Measurements from ENCODE around the gene VAV3.
"Not testable (repeated sequence)": the region's sequence is repeated elsewhere in the genome, so short reads cannot be mapped to it uniquely, and the experiment has no call there.

The VAV3 gene

GRCh38 chr1:107965110-107965991 lies at the start of gene VAV3:
VAV3 (minus strand) TSS chr1:107965180; CDS start chr1:107964869, 311 bp downstream.
- DNase-seq (ENCODE audit: low spot score) = no peak

GRCh38 chr1:108012553-108012952 lies 47.6 kb upstream of the VAV3 start:
- no peak for DNase-seq (ENCODE audit: low spot score)

DNA sequence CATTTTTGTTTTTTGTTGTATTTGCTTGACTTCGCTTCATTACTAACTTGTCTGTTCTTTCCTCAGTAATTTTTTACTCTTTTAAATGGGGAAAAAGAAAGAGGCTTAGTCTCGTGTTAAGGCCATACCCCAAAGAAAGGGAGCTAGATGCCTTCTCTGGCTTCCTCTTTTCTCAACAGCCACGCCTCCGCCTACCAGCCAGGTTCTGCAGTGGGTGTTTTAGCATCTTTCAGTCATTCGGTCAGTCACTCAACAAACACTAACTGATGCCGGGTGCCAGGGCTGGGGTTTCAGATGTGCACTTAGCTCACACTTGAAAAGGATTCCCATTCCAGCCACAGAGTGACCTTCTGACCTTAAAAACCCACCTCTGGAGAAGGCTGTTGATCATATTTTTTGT lies 46.3 kb upstream of the VAV3 start:
- no peak for DNase-seq (ENCODE audit: low spot score)

DNA sequence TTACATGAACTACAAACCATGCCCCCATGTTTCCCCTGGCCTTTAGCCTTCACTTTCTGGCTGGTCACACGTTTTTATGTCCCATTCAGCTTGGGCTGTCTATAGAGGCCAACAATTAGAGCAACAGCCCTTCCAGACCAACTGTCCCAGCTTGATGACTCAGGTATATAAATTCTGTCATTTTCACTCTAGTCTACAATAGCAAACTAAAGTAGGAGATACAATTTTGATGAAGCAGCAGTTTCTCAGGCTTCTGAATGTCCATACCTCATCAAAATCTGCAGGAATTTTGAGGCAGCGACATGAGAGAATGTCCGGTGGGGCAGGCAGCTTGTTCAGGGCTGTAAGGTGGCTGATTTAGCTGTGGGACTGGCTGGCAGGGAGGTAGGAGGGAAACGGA lies 45.6 kb upstream of the VAV3 start:
- DNase-seq (ENCODE audit: low spot score) = no peak

DNA sequence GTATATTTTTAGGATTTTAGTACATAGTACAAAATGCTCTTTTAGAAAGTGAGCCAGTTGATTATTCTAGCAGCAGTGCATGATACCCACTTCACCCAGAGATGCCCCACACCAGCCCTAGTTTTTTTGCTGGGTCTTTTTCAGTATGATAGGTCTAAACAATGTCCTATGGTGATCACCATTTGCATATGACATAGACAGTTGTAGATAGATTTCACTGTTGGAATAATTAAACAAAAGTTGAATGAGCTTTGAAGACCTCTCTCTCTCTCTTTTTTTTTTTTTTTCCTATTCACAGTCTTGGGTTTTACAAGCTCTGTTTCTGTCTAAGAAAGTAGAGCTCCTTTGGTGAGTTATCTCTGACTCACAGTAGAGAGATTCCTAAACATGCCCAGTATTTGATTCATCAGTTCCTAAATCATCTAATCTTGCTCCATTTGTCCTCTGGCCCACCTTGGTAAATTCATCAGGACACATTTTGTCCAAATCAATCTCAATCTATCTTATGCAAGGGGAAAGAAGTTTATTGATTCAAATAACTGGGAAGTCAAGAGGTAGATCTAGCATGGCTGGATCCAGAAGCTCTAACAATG lies 44.7 kb upstream of the VAV3 start:
- peak; percentile 40 for DNase-seq (ENCODE audit: low spot score)

DNA sequence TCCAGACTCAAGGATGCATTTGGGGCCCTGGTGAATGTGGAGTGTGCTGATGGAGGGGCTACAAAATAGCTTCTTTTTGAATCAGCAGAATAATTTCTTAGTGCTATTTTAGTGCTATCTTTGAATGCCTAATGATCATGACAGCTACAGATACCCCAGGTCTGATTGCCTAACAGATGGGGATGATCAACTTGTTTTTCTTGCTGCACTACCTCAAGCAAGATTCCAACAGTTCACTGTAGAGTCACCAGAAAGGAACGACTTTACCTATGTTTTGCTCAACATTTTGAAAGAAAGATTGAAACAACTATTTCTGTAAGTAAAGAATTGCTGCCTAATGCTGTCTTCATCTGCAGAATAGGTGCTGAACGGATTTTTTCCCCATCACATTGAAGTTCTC lies 42.6 kb upstream of the VAV3 start:
- DNase-seq (ENCODE audit: low spot score) = no peak

DNA sequence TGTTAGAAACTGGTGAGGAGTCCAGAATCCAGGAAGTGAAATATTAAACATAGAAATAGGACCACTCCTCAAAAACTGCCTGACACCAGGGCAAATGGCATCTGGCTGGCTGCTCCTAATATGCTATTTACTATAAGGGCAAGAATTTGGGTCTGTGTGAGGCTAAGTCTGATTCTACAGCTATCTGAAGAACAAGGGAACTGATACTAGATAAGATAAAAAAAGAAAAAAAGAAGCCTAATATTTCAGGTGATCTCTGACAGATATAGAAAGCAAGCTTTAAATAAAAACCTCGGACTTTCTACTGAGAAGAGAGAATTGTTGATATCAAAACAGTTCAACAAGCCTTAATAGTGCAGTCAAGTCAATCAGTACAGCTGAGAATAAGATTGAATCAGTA lies 42.1 kb upstream of the VAV3 start:
- DNase-seq (ENCODE audit: low spot score) = no peak

- DNase-seq (ENCODE audit: low spot score) = not testable (repeated sequence)
Observed at GRCh38 chr1:108004919-108005318, 39.9 kb upstream of the VAV3 start.

DNA sequence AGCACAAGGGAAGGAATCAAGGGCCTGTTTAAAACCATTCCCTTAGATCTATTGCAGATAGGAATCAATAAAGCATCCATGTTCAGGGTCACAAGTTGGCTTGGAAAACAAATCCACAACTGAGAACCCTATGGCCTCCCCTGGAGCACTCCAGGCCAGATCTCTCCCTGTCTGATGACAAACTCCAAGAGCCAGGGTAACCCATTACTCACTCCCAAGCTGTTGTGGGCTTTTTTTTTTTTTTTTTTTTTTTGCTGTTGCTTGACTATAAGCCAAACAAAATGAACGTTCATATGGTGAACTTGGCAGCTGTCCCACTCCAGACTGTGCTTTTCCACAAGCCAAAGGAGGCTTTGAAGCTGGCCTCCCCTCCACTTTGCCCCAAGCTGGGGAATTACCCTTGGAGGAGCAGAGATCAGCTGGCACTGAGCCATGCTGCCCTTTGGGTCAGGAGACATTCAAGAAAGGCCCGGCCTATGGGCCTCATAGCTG lies 35.7 kb upstream of the VAV3 start:
- no peak for DNase-seq (ENCODE audit: low spot score)

DNA sequence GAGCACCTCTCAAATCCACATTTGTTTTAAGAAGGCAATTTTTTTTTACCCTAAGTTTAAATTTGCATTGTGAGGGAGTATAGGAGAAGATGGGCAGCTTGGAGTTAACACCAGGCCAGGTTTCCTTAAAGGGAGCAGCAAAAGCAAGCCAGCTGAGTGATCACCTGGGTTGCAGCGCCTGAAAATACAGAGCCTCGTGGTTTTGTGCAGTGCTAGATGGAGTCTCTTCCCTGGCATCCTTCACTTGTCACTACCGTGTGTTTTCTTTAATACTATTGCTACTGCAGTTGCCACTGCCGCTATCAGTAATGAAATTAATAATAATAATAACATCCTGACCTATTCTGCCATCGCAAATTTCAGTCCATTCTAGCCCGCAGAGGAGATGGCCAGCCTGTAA lies 35.2 kb upstream of the VAV3 start:
- no peak for DNase-seq (ENCODE audit: low spot score)

- DNase-seq (ENCODE audit: low spot score) = no peak
Observed at GRCh38 chr1:107997866-107998265, 32.9 kb upstream of the VAV3 start.

DNA sequence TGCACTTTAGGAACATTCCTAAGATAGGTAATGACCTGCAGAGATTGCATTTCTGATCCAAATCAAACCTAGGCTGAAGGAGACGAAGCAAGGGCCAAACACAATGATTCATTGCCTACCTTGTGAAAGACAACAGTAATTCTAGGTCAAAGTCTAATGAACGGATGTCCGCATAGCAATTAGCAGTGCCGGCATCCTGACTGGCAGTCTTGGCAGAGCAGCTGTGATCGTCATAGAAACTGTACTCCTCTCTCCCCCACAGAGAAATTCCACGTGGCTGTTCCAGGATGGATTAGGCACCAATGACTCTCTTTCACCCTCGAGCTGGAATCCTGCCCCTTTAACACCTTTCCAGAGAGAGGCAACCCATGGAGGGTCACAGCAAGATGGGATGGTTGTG lies 28.9 kb upstream of the VAV3 start:
- DNase-seq (ENCODE audit: low spot score) = no peak

GRCh38 chr1:107992347-107992746 lies 27.4 kb upstream of the VAV3 start:
- no peak for DNase-seq (ENCODE audit: low spot score)

DNA sequence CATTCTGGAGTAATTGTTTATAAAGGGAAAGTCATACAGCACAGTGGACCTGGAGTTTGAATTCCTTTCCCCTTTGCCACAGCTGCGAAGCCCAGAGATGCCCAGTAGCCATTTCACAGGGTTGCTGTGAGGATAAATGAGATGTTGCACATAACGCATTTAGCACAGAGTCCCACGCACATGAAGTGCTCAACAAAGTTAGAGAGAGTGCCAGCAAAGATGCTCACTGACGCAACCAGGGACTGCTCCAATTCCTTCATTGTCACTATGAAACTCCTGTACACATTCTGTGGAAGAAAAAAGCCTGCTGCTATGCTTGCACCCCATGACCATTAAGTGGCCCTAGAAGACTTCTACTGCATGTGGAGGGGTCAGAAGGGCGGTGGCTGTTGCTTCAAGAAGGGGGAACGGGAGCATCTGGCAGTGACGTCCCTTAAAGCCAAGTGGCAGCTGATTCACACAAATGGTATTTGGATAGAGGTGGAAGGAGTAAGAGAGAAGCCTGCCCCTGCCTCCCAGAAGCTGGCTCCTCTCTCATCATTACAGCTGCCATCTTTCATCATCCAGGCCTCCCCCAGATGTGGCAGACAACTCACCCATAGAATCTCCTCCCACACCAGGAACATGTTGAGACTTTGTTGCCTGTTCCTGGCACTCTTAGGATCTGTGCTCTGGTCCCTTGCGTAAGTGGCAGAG lies 26.5 kb upstream of the VAV3 start:
- DNase-seq (ENCODE audit: low spot score) = no peak

DNA sequence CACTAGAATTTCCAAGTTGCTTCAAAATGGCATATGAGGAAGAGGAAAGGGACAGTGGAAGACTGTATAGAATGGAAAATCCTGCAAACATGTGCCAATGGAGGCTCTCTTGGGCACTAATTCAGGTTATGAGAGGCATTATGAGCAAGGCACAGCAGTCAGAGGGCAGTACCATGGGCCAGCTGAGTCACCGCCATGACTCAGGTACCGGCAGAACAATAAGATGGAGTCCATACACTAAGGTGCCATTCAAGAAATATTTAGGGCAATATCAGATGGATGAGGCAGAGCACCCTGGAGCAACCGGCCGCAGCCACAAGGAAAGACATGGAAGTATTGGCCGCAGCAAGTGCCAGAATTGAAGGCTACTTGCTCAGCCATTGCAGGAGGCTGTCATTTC lies 25.6 kb upstream of the VAV3 start:
- peak; percentile 28 for DNase-seq (ENCODE audit: low spot score)

GRCh38 chr1:107981277-107981676 lies 16.3 kb upstream of the VAV3 start:
- DNase-seq (ENCODE audit: low spot score) = no peak

- no peak for DNase-seq (ENCODE audit: low spot score)
Observed at GRCh38 chr1:107979926-107980325, 14.9 kb upstream of the VAV3 start.

- DNase-seq (ENCODE audit: low spot score) = no peak
Observed at GRCh38 chr1:107979088-107979487, 14.1 kb upstream of the VAV3 start.

- DNase-seq (ENCODE audit: low spot score) = no peak
Observed at GRCh38 chr1:107976836-107977235, 11.9 kb upstream of the VAV3 start.

GRCh38 chr1:107976431-107976830 lies 11.5 kb upstream of the VAV3 start:
- DNase-seq (ENCODE audit: low spot score) = no peak

- DNase-seq (ENCODE audit: low spot score) = no peak
Observed at GRCh38 chr1:107975851-107976250, 10.9 kb upstream of the VAV3 start.

DNA sequence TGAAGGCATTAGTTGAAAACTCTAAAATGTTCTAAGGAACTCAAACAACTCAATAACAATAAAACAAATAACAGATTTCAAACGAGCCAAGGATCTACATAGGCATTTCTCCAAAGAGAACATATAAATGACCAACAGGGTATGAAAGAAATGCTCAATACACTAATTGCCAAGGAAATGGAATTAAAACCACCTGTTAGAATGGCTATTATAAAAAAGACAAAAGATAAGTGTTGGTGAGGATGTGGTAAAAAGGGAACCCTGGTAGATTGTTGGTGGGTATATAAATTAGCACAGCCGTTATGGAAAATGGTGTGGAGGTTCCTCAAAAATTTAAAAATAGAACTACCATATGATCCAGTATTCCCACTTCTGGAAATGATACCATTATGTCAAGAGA lies 9.1 kb upstream of the VAV3 start:
- DNase-seq (ENCODE audit: low spot score) = no peak

Data from RKO (cell line).